H9 (cell line): ENCODE data around the gene CDC42EP4. TPM values are rescaled to one million over a fixed set of nuclear protein-coding genes. Genes with fewer than 3 reads are reported as not detected.

Source experiments
- DNase-seq: peaks from one replicate; pipeline ENCODE4 v3.0.0-alpha.2; 2017
- H2AFZ ChIP-seq: one replicate; pipeline ENCODE4 v1.6.1; 2013; ENCODE audit warnings: mild to moderate bottlenecking, low read length, control low read depth, moderate library complexity
- H2AK5ac ChIP-seq: 2 replicates; pipeline ENCODE4 v1.6.1; 2013; ENCODE audit warnings: low read length, control low read depth, mixed read lengths; ENCODE audit not compliant: insufficient read length
- H2BK120ac ChIP-seq: one replicate; pipeline ENCODE4 v1.6.1; 2013; ENCODE audit warnings: low read depth, mild to moderate bottlenecking, low read length, control low read depth, inconsistent platforms; ENCODE audit not compliant: poor library complexity, severe bottlenecking
- H2BK12ac ChIP-seq: 2 replicates; pipeline ENCODE4 v1.6.1; 2013; ENCODE audit warnings: low read length, control low read depth, mixed read lengths, low read depth; ENCODE audit not compliant: insufficient read length
- H2BK15ac ChIP-seq: 2 replicates; pipeline ENCODE4 v1.6.1; 2013; ENCODE audit warnings: low read depth, low read length, control low read depth
- H2BK20ac ChIP-seq: one replicate; pipeline ENCODE4 v1.6.1; 2013; ENCODE audit warnings: low read depth, mild to moderate bottlenecking, low read length, control low read depth, inconsistent platforms; ENCODE audit not compliant: poor library complexity, severe bottlenecking
- H2BK5ac ChIP-seq: 2 replicates; pipeline ENCODE4 v1.6.1; 2013; ENCODE audit warnings: low read length, control low read depth, mixed read lengths; ENCODE audit not compliant: insufficient read length
- H3K14ac ChIP-seq: 2 replicates; pipeline ENCODE4 v1.6.1; 2013; ENCODE audit warnings: low read length, control low read depth; ENCODE audit not compliant: insufficient read depth
- H3K18ac ChIP-seq: 2 replicates; pipeline ENCODE4 v1.6.1; 2013; ENCODE audit warnings: low read depth, mild to moderate bottlenecking, mixed read lengths, low read length, control low read depth; ENCODE audit not compliant: insufficient read length
- H3K23ac ChIP-seq: 2 replicates; pipeline ENCODE4 v1.6.1; 2013; ENCODE audit warnings: low read length, control low read depth, mixed read lengths, low read depth; ENCODE audit not compliant: insufficient read length
- H3K23me2 ChIP-seq: 2 replicates; pipeline ENCODE4 v1.6.1; 2013; ENCODE audit warnings: low read depth, mild to moderate bottlenecking, mixed read lengths, low read length, control low read depth; ENCODE audit not compliant: insufficient read length, poor library complexity, severe bottlenecking
- H3K27ac ChIP-seq: 2 replicates; pipeline ENCODE4 v1.5.1; 2013; ENCODE audit warnings: low read length, control low read depth, mixed read lengths, low read depth; ENCODE audit not compliant: insufficient read length
- H3K27me3 ChIP-seq: 2 replicates; pipeline ENCODE4 v1.6.1; 2013; ENCODE audit warnings: low read length, control low read depth, inconsistent platforms; ENCODE audit not compliant: insufficient read depth
- H3K4ac ChIP-seq: 2 replicates; pipeline ENCODE4 v1.6.1; 2013; ENCODE audit warnings: low read depth, mild to moderate bottlenecking, control low read depth, inconsistent platforms, low read length, moderate library complexity
- H3K4me1 ChIP-seq: 2 replicates; pipeline ENCODE4 v1.6.1; 2013; ENCODE audit warnings: low read length, control low read depth, inconsistent platforms; ENCODE audit not compliant: insufficient read depth
- H3K4me2 ChIP-seq: 2 replicates; pipeline ENCODE4 v1.6.1; 2013; ENCODE audit warnings: low read length, control low read depth, mixed read lengths; ENCODE audit not compliant: insufficient read length, insufficient read depth
- H3K56ac ChIP-seq: 2 replicates; pipeline ENCODE4 v1.6.1; 2013; ENCODE audit warnings: low read depth, mild to moderate bottlenecking, mixed read lengths, low read length, control low read depth; ENCODE audit not compliant: insufficient read length
- H3K79me1 ChIP-seq: 2 replicates; pipeline ENCODE4 v1.6.1; 2013; ENCODE audit warnings: low read depth, mild to moderate bottlenecking, moderate library complexity, low read length, control low read depth, inconsistent platforms; ENCODE audit not compliant: insufficient read depth, poor library complexity, severe bottlenecking
- H3K79me2 ChIP-seq: 2 replicates; pipeline ENCODE4 v1.6.1; 2013; ENCODE audit warnings: low read length, control low read depth, inconsistent platforms; ENCODE audit not compliant: insufficient read depth
- H3K9ac ChIP-seq: 2 replicates; pipeline ENCODE4 v1.6.1; 2013; ENCODE audit warnings: low read length, control low read depth, mixed read lengths; ENCODE audit not compliant: insufficient read length; ENCODE audit errors: extremely low read depth
- H3K9me3 ChIP-seq: one replicate; pipeline ENCODE4 v1.6.1; 2013; ENCODE audit warnings: low read depth, low read length, inconsistent platforms; ENCODE audit not compliant: control insufficient read depth
- H3T11ph ChIP-seq: one replicate; pipeline ENCODE4 v1.6.1; 2013; ENCODE audit warnings: mild to moderate bottlenecking, low read length, control low read depth, inconsistent platforms
- H4K20me1 ChIP-seq: one replicate; pipeline ENCODE4 v1.6.1; 2013; ENCODE audit not compliant: control insufficient read depth, insufficient read length, insufficient read depth
- H4K5ac ChIP-seq: 2 replicates; pipeline ENCODE4 v1.6.1; 2013; ENCODE audit warnings: low read depth, mild to moderate bottlenecking, mixed read lengths, low read length, control low read depth; ENCODE audit not compliant: insufficient read length
- H4K8ac ChIP-seq: replicated peaks from 2 replicates; pipeline ENCODE4 v1.6.1; 2013; ENCODE audit warnings: low read length, control low read depth, mixed read lengths, low read depth; ENCODE audit not compliant: insufficient read length
- H4K91ac ChIP-seq: 2 replicates; pipeline ENCODE4 v1.6.1; 2013; ENCODE audit warnings: low read depth, mild to moderate bottlenecking, moderate library complexity, mixed read lengths, low read length, control low read depth; ENCODE audit not compliant: insufficient read length
- H3K27ac Mint-ChIP-seq, 3 experiments: 2 replicates in 2 of 3; 3 replicates in 1 of 3; pipeline ENCODE4 v1.8.0; 2020 to 2021; ENCODE audit warnings: mixed read lengths in 3 of 3, mild to moderate bottlenecking in 1 of 3, moderate library complexity in 1 of 3
- H3K27me3 Mint-ChIP-seq: 2 replicates; pipeline ENCODE4 v1.8.0; 2021; ENCODE audit warnings: low read depth, mild to moderate bottlenecking, moderate library complexity, mixed read lengths
- H3K36me3 Mint-ChIP-seq, 3 experiments: 2 replicates in 2 of 3; 3 replicates in 1 of 3; pipeline ENCODE4 v1.8.0; 2020 to 2021; ENCODE audit warnings: low read depth in 3 of 3, mixed read lengths in 3 of 3; ENCODE audit not compliant: insufficient read depth in 1 of 3
- H3K4me1 Mint-ChIP-seq, 2 experiments: 2 replicates each; pipeline ENCODE4 v1.8.0; 2020; ENCODE audit warnings: mixed read lengths in 2 of 2
- H3K4me3 Mint-ChIP-seq, 2 experiments: 2 replicates in 1 of 2; 3 replicates in 1 of 2; pipeline ENCODE4 v1.8.0; 2020 to 2021; ENCODE audit warnings: mild to moderate bottlenecking in 2 of 2, mixed read lengths in 2 of 2, moderate library complexity in 1 of 2
- H3K9me3 Mint-ChIP-seq, 2 experiments: 2 replicates in 1 of 2; 3 replicates in 1 of 2; pipeline ENCODE4 v1.8.0; 2020; ENCODE audit warnings: mild to moderate bottlenecking in 2 of 2, mixed read lengths in 2 of 2, moderate library complexity in 1 of 2
- CTCF ChIP-seq: fragments of 200-600 bp; sonication (generic); conservative IDR thresholded peaks from 3 replicates; pipeline ENCODE4 v1.8.0; 2021; ENCODE audit warnings: antibody characterized with exemption, mild to moderate bottlenecking
- WGBS: extraction: QIAGEN DNeasy Blood & Tissue Kit; methylation state at CpG from one replicate; pipeline ENCODE4 v1.1.7; 2013; ENCODE audit warnings: missing lambda C conversion rate, low lambda C conversion rate, mixed read lengths; ENCODE audit not compliant: insufficient read length; ENCODE audit errors: extremely low coverage; 5-methylcytosine and 5-hydroxymethylcytosine counted together
- total RNA-seq: library from RNA; stranded (reverse); gene quantifications from 2 replicates; pipeline ENCODE4 v1.2.1, GENCODE V29; 2021

The CDC42EP4 gene
- total RNA-seq, 1 experiment from 2014 or later: 27.1 TPM

GRCh38 chr17:73268582-73269328 is 43.0 kb downstream of the CDC42EP4 start:
- no peak overlapping the region for H2AFZ ChIP-seq
- H3K14ac ChIP-seq: no peak overlapping the region
- H3K27me3 Mint-ChIP-seq: peaks cover 7% of the 10 kb centered on the region
- no peaks in the 10 kb centered on the region for H3K4me1 ChIP-seq
- H4K20me1 ChIP-seq: peaks cover 2% of the 10 kb centered on the region
- no peaks in the 10 kb centered on the region for H3K27me3 ChIP-seq
- no peak overlapping the region for H4K8ac ChIP-seq
- no peak overlapping the region for H3K4ac ChIP-seq
- no peak overlapping the region for H4K91ac ChIP-seq
- no peak overlapping the region for H2BK20ac ChIP-seq
- no peak overlapping the region for H3K27ac ChIP-seq
- H3K4me3 Mint-ChIP-seq: no peak overlapping the region
- no peak overlapping the region for H3K27ac Mint-ChIP-seq
- no peaks in the 10 kb centered on the region for H3K79me2 ChIP-seq
- H3K4me1 Mint-ChIP-seq: peaks cover 2 to 3% of the 10 kb centered on the region in 2 experiments; a peak in 2 of 4 replicates
- no peak overlapping the region for H2AK5ac ChIP-seq
- no peak for DNase-seq
- no peak overlapping the region for H3K4me2 ChIP-seq
- H2BK12ac ChIP-seq: no peak overlapping the region
- TF ChIP-seq CTCF: no peak
- no peak overlapping the region for H2BK15ac ChIP-seq
- no peak overlapping the region for H4K5ac ChIP-seq
- H3K9ac ChIP-seq: no peak overlapping the region
- H3K18ac ChIP-seq: no peak overlapping the region
- no peak overlapping the region for H3T11ph ChIP-seq
- no peaks in the 10 kb centered on the region for H3K9me3 ChIP-seq
- no peaks in the 10 kb centered on the region for H3K79me1 ChIP-seq
- H2BK5ac ChIP-seq: no peak overlapping the region
- no peaks in the 10 kb centered on the region for H3K36me3 Mint-ChIP-seq
- no peak overlapping the region for H3K23ac ChIP-seq
- H3K9me3 Mint-ChIP-seq: no peaks in the 10 kb centered on the region
- H3K23me2 ChIP-seq: no peaks in the 10 kb centered on the region
- no peak overlapping the region for H2BK120ac ChIP-seq
- WGBS: no CpG with 5 or more reads among the region's 9 CpGs
- no peak overlapping the region for H3K56ac ChIP-seq
